H9 (cell line): ENCODE measurements around the gene ZSWIM1. TPM values are rescaled to one million over a fixed set of nuclear protein-coding genes. Genes with fewer than 3 reads are reported as not detected.
A peak's percentile ranks its signal among the peaks of the same experiment; 100 is the strongest.

Experiments used
- DNase-seq: peaks from one replicate; pipeline ENCODE4 v3.0.0-alpha.2; 2017
- H2AFZ ChIP-seq: one replicate; pipeline ENCODE4 v1.6.1; 2013; ENCODE audit warnings: mild to moderate bottlenecking, low read length, control low read depth, moderate library complexity
- H2AK5ac ChIP-seq: 2 replicates; pipeline ENCODE4 v1.6.1; 2013; ENCODE audit warnings: low read length, control low read depth, mixed read lengths; ENCODE audit not compliant: insufficient read length
- H2BK120ac ChIP-seq: one replicate; pipeline ENCODE4 v1.6.1; 2013; ENCODE audit warnings: low read depth, mild to moderate bottlenecking, low read length, control low read depth, inconsistent platforms; ENCODE audit not compliant: poor library complexity, severe bottlenecking
- H2BK12ac ChIP-seq: 2 replicates; pipeline ENCODE4 v1.6.1; 2013; ENCODE audit warnings: low read length, control low read depth, mixed read lengths, low read depth; ENCODE audit not compliant: insufficient read length
- H2BK15ac ChIP-seq: 2 replicates; pipeline ENCODE4 v1.6.1; 2013; ENCODE audit warnings: low read depth, low read length, control low read depth
- H2BK20ac ChIP-seq: one replicate; pipeline ENCODE4 v1.6.1; 2013; ENCODE audit warnings: low read depth, mild to moderate bottlenecking, low read length, control low read depth, inconsistent platforms; ENCODE audit not compliant: poor library complexity, severe bottlenecking
- H2BK5ac ChIP-seq: 2 replicates; pipeline ENCODE4 v1.6.1; 2013; ENCODE audit warnings: low read length, control low read depth, mixed read lengths; ENCODE audit not compliant: insufficient read length
- H3K14ac ChIP-seq: 2 replicates; pipeline ENCODE4 v1.6.1; 2013; ENCODE audit warnings: low read length, control low read depth; ENCODE audit not compliant: insufficient read depth
- H3K18ac ChIP-seq: 2 replicates; pipeline ENCODE4 v1.6.1; 2013; ENCODE audit warnings: low read depth, mild to moderate bottlenecking, mixed read lengths, low read length, control low read depth; ENCODE audit not compliant: insufficient read length
- H3K23ac ChIP-seq: 2 replicates; pipeline ENCODE4 v1.6.1; 2013; ENCODE audit warnings: low read length, control low read depth, mixed read lengths, low read depth; ENCODE audit not compliant: insufficient read length
- H3K23me2 ChIP-seq: 2 replicates; pipeline ENCODE4 v1.6.1; 2013; ENCODE audit warnings: low read depth, mild to moderate bottlenecking, mixed read lengths, low read length, control low read depth; ENCODE audit not compliant: insufficient read length, poor library complexity, severe bottlenecking
- H3K27ac ChIP-seq: 2 replicates; pipeline ENCODE4 v1.5.1; 2013; ENCODE audit warnings: low read length, control low read depth, mixed read lengths, low read depth; ENCODE audit not compliant: insufficient read length
- H3K27me3 ChIP-seq: 2 replicates; pipeline ENCODE4 v1.6.1; 2013; ENCODE audit warnings: low read length, control low read depth, inconsistent platforms; ENCODE audit not compliant: insufficient read depth
- H3K4ac ChIP-seq: 2 replicates; pipeline ENCODE4 v1.6.1; 2013; ENCODE audit warnings: low read depth, mild to moderate bottlenecking, control low read depth, inconsistent platforms, low read length, moderate library complexity
- H3K4me1 ChIP-seq: 2 replicates; pipeline ENCODE4 v1.6.1; 2013; ENCODE audit warnings: low read length, control low read depth, inconsistent platforms; ENCODE audit not compliant: insufficient read depth
- H3K4me2 ChIP-seq: 2 replicates; pipeline ENCODE4 v1.6.1; 2013; ENCODE audit warnings: low read length, control low read depth, mixed read lengths; ENCODE audit not compliant: insufficient read length, insufficient read depth
- H3K56ac ChIP-seq: 2 replicates; pipeline ENCODE4 v1.6.1; 2013; ENCODE audit warnings: low read depth, mild to moderate bottlenecking, mixed read lengths, low read length, control low read depth; ENCODE audit not compliant: insufficient read length
- H3K79me1 ChIP-seq: 2 replicates; pipeline ENCODE4 v1.6.1; 2013; ENCODE audit warnings: low read depth, mild to moderate bottlenecking, moderate library complexity, low read length, control low read depth, inconsistent platforms; ENCODE audit not compliant: insufficient read depth, poor library complexity, severe bottlenecking
- H3K79me2 ChIP-seq: 2 replicates; pipeline ENCODE4 v1.6.1; 2013; ENCODE audit warnings: low read length, control low read depth, inconsistent platforms; ENCODE audit not compliant: insufficient read depth
- H3K9ac ChIP-seq: 2 replicates; pipeline ENCODE4 v1.6.1; 2013; ENCODE audit warnings: low read length, control low read depth, mixed read lengths; ENCODE audit not compliant: insufficient read length; ENCODE audit errors: extremely low read depth
- H3K9me3 ChIP-seq: one replicate; pipeline ENCODE4 v1.6.1; 2013; ENCODE audit warnings: low read depth, low read length, inconsistent platforms; ENCODE audit not compliant: control insufficient read depth
- H3T11ph ChIP-seq: one replicate; pipeline ENCODE4 v1.6.1; 2013; ENCODE audit warnings: mild to moderate bottlenecking, low read length, control low read depth, inconsistent platforms
- H4K20me1 ChIP-seq: one replicate; pipeline ENCODE4 v1.6.1; 2013; ENCODE audit not compliant: control insufficient read depth, insufficient read length, insufficient read depth
- H4K5ac ChIP-seq: 2 replicates; pipeline ENCODE4 v1.6.1; 2013; ENCODE audit warnings: low read depth, mild to moderate bottlenecking, mixed read lengths, low read length, control low read depth; ENCODE audit not compliant: insufficient read length
- H4K8ac ChIP-seq: replicated peaks from 2 replicates; pipeline ENCODE4 v1.6.1; 2013; ENCODE audit warnings: low read length, control low read depth, mixed read lengths, low read depth; ENCODE audit not compliant: insufficient read length
- H4K91ac ChIP-seq: 2 replicates; pipeline ENCODE4 v1.6.1; 2013; ENCODE audit warnings: low read depth, mild to moderate bottlenecking, moderate library complexity, mixed read lengths, low read length, control low read depth; ENCODE audit not compliant: insufficient read length
- H3K27ac Mint-ChIP-seq, 3 experiments: 2 replicates in 2 of 3; 3 replicates in 1 of 3; pipeline ENCODE4 v1.8.0; 2020 to 2021; ENCODE audit warnings: mixed read lengths in 3 of 3, mild to moderate bottlenecking in 1 of 3, moderate library complexity in 1 of 3
- H3K27me3 Mint-ChIP-seq: 2 replicates; pipeline ENCODE4 v1.8.0; 2021; ENCODE audit warnings: low read depth, mild to moderate bottlenecking, moderate library complexity, mixed read lengths
- H3K36me3 Mint-ChIP-seq, 3 experiments: 2 replicates in 2 of 3; 3 replicates in 1 of 3; pipeline ENCODE4 v1.8.0; 2020 to 2021; ENCODE audit warnings: low read depth in 3 of 3, mixed read lengths in 3 of 3; ENCODE audit not compliant: insufficient read depth in 1 of 3
- H3K4me1 Mint-ChIP-seq, 2 experiments: 2 replicates each; pipeline ENCODE4 v1.8.0; 2020; ENCODE audit warnings: mixed read lengths in 2 of 2
- H3K4me3 Mint-ChIP-seq, 2 experiments: 2 replicates in 1 of 2; 3 replicates in 1 of 2; pipeline ENCODE4 v1.8.0; 2020 to 2021; ENCODE audit warnings: mild to moderate bottlenecking in 2 of 2, mixed read lengths in 2 of 2, moderate library complexity in 1 of 2
- H3K9me3 Mint-ChIP-seq, 2 experiments: 2 replicates in 1 of 2; 3 replicates in 1 of 2; pipeline ENCODE4 v1.8.0; 2020; ENCODE audit warnings: mild to moderate bottlenecking in 2 of 2, mixed read lengths in 2 of 2, moderate library complexity in 1 of 2
- CTCF ChIP-seq: fragments of 200-600 bp; sonication (generic); conservative IDR thresholded peaks from 3 replicates; pipeline ENCODE4 v1.8.0; 2021; ENCODE audit warnings: antibody characterized with exemption, mild to moderate bottlenecking
- WGBS: extraction: QIAGEN DNeasy Blood & Tissue Kit; methylation state at CpG from one replicate; pipeline ENCODE4 v1.1.7; 2013; ENCODE audit warnings: missing lambda C conversion rate, low lambda C conversion rate, mixed read lengths; ENCODE audit not compliant: insufficient read length; ENCODE audit errors: extremely low coverage; 5-methylcytosine and 5-hydroxymethylcytosine counted together
- total RNA-seq: library from RNA; stranded (reverse); gene quantifications from 2 replicates; pipeline ENCODE4 v1.2.1, GENCODE V29; 2021

ZSWIM1 gene
- total RNA-seq, 1 experiment from 2014 or later, result 13.0 TPM

DNA sequence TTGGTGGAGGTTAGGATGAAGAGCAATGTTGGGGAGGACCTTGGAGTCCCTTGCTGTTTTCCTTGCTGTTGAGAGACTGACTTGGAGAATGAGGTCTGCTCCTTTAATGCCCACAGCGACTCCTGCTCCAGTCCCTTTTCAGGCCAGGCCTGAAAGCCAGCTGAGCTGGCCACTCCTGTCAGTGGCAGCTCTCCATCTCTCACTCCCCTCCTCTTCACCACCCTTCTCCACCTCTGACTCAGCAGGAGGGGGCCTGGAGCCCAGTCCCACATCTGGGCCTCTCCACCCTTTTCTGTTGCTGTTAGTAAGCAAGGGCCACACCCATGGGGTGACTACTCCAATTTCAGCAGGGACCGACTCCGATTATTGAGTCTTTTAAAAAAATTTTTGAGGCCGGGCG, 45.2 kb upstream of the ZSWIM1 start:
- H3K79me1 ChIP-seq, result peaks cover 5% of the 10 kb centered on the region
- no peak overlapping the region for H4K91ac ChIP-seq
- no peak overlapping the region for H2BK15ac ChIP-seq
- no peak overlapping the region for H2BK12ac ChIP-seq
- H2AK5ac ChIP-seq, result no peak overlapping the region
- no peak overlapping the region for H3K27ac ChIP-seq
- peaks cover 4% of the 10 kb centered on the region; the same call in 1 of the 2 replicates for H3K4me1 ChIP-seq
- no peak overlapping the region for H2BK5ac ChIP-seq
- H2BK120ac ChIP-seq, result no peak overlapping the region
- H3K18ac ChIP-seq, result no peak overlapping the region
- no peak overlapping the region for H4K8ac ChIP-seq
- WGBS, result no CpG with 5 or more reads among the region's 5 CpGs
- no peak for TF ChIP-seq CTCF
- H3K27me3 ChIP-seq, result no peaks in the 10 kb centered on the region
- Mint-ChIP-seq H3K36me3 (peaks cover 2 to 34% (median 29%) of the 10 kb centered on the region in 3 experiments; a peak in 6 of 7 replicates), H3K9me3 (no peaks in the 10 kb centered on the region), H3K27me3 (no peaks in the 10 kb centered on the region), H3K4me1 (peaks cover 22 to 23% of the 10 kb centered on the region in 2 experiments), H3K4me3 (peak overlapping the region; percentile 21 to 66; a peak in 2 of 5 replicates), H3K27ac (no peak overlapping the region)
- H3K4ac ChIP-seq, result no peak overlapping the region
- no peaks in the 10 kb centered on the region for H4K20me1 ChIP-seq
- H3K79me2 ChIP-seq, result no peaks in the 10 kb centered on the region
- no peak overlapping the region for H3K4me2 ChIP-seq
- no peak overlapping the region for H4K5ac ChIP-seq
- no peak overlapping the region for H3K23ac ChIP-seq
- H3K14ac ChIP-seq, result no peak overlapping the region
- H3K9ac ChIP-seq, result no peak overlapping the region
- no peak overlapping the region for H2AFZ ChIP-seq
- DNase-seq, result no peak
- no peaks in the 10 kb centered on the region for H3K9me3 ChIP-seq
- no peak overlapping the region for H3K56ac ChIP-seq
- H2BK20ac ChIP-seq, result no peak overlapping the region
- H3T11ph ChIP-seq, result no peak overlapping the region
- H3K23me2 ChIP-seq, result peaks cover 11% of the 10 kb centered on the region
